ENCODE measurements around the gene LPIN3. TPM values are rescaled to one million over a fixed set of nuclear protein-coding genes. Genes with fewer than 3 reads are reported as not detected.

Gene LPIN3
- total and polyA plus RNA-seq, 2 of the 4 experiments (the other 2 are of a cell fraction) = 2.3 to 8.3 TPM

DNA sequence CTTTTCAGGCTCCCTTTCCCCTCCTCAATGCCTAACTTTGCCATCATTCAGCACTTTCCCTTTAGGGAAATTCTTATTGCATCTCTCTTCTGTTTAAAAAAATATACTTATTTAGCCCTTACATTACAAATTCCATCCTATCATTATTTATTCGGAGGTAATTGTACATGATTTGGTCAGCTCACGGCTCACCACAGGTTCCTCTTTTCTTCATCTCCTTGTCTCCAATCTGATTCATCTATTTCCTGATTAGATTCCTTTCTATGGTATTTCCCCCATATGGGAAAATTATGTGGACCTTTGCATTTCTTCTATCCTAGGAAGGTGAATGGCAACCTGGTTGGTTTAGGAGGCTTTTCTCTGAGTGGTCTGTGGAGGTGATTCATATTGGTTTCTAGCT, 38.9 kb downstream of the LPIN3 start:
- Histone ChIP-seq H4K91ac (ENCODE audit: insufficient read depth, low read depth, low read length) (no peak overlapping the region), H3K4me3 (ENCODE audit: insufficient read depth, low read depth, low read length) (no peak overlapping the region), H4K20me1 (ENCODE audit: insufficient read depth, low read length) (no peaks in the 10 kb centered on the region), H3K4me1 (ENCODE audit: control insufficient read depth, insufficient read depth, low read length) (no peaks in the 10 kb centered on the region), H2BK15ac (ENCODE audit: low read depth, low read length) (no peak overlapping the region), H3K9me3 (ENCODE audit: control insufficient read depth, insufficient read depth, low read length) (no peaks in the 10 kb centered on the region), H3K9me1 (ENCODE audit: insufficient read depth, low read length) (no peaks in the 10 kb centered on the region), H3K18ac (ENCODE audit: low read depth, low read length) (no peak overlapping the region), H2AK5ac (ENCODE audit: low read depth, low read length) (no peak overlapping the region), H3K36me3 (ENCODE audit: control insufficient read depth, insufficient read depth, low read length) (no peaks in the 10 kb centered on the region), H3K27me3 (ENCODE audit: control insufficient read depth, insufficient read depth, low read length) (peaks cover 35% of the 10 kb centered on the region), H3K4ac (ENCODE audit: low read depth, low read length) (no peak overlapping the region), H2AK9ac (replicated peaks; ENCODE audit: low read depth, low read length, poor library complexity) (no peak overlapping the region), H3K4me2 (ENCODE audit: low read depth, low read length) (no peak overlapping the region), H4K8ac (ENCODE audit: low read depth in 2 of 2, low read length in 2 of 2) (no peak overlapping the region), H3K56ac (ENCODE audit: extremely low read depth, insufficient read depth, low read length) (no peak overlapping the region), H4K5ac (ENCODE audit: low read depth, low read length) (no peak overlapping the region), H2BK5ac (ENCODE audit: low read depth, low read length, poor library complexity, severe bottlenecking) (no peak overlapping the region), H2BK120ac (ENCODE audit: low read depth, low read length) (no peak overlapping the region), H3K79me1 (ENCODE audit: low read depth in 1 of 2, low read length in 2 of 2) (no peaks in the 10 kb centered on the region), H3K14ac (replicated peaks; ENCODE audit: low read depth, low read length) (no peak overlapping the region), H3K23ac (ENCODE audit: low read depth, low read length) (no peak overlapping the region), H3K27ac (ENCODE audit: insufficient read depth, low read length) (no peak overlapping the region), H2BK20ac (ENCODE audit: low read depth, low read length) (no peak overlapping the region), H2AFZ (replicated peaks; ENCODE audit: low read length, poor library complexity) (no peak overlapping the region), H3K9ac (ENCODE audit: low read depth, low read length) (no peak overlapping the region)
- POLR2A ChIA-PET (ENCODE audit: unreplicated experiment) = no interaction called here
- in situ Hi-C loops (cut with MboI; ENCODE audit: low sequenced_read_pairs) = no loop called here
- intact Hi-C loops (cut with micrococcal nuclease) = no loop called here
- dilution Hi-C loops (cut with HindIII; ENCODE audit: low sequenced_read_pairs, unreplicated experiment) = no loop called here
- TF ChIP-seq SMC3 (IDR thresholded peaks at IDR 0.05; ENCODE audit: low read depth, low read length) (no peak), MAFK (IDR thresholded peaks at IDR 0.05; ENCODE audit: low read depth, low read length) (no peak), CHD1 (IDR thresholded peaks at IDR 0.05; ENCODE audit: low read depth, low read length) (no peak)
- CTCF ChIA-PET = interaction anchor here (0.6 to 0.7 kb wide), 2 partner anchors 319 to 406 kb away, joined by 3 read pairs; no protein-coding TSS in a partner anchor
- DNase-seq (no peak), ATAC-seq (ENCODE audit: low read depth) (no peak)
- WGBS, 2 experiments (ENCODE audit: extremely low coverage in 2 of 2, insufficient read length in 1 of 2) = 60% methylated on average over 1 of the region's 2 CpGs; no CpG with 5 or more reads in 1 of the 2 experiments
- no TSS peak for BruUV-seq (replicated peaks)

Data from IMR-90 (cell line).